IMR-90 (cell line): ENCODE measurements around the gene ZDHHC8. TPM values are rescaled to one million over a fixed set of nuclear protein-coding genes. Genes with fewer than 3 reads are reported as not detected.

Experiments
- ATAC-seq: fragments of 200-7000 bp; cut with Tn5 transposase; 2 replicates; pipeline ENCODE4 v1.9.1; 2020; ENCODE audit warnings: low read depth, mild to moderate bottlenecking, moderate library complexity
- BruUV-seq: library from RNA; stranded (reverse); fragments of 400-500 nt; replicated peaks from 2 replicates; lab custom pipeline; 2021; lab: Mats Ljungman, UMichigan
- CTCF ChIA-PET: fragments of 300-600 bp; formaldehyde crosslinking; extraction: SDS; loops from one replicate; lab custom pipeline; 2021; ENCODE audit warnings: antibody characterized with exemption; lab: Yijun Ruan, JAX
- POLR2A ChIA-PET: fragments of 300-600 bp; sonication (Branson Sonifier 250); formaldehyde crosslinking; loops from one replicate; lab custom pipeline; 2022; ENCODE audit warnings: antibody characterized with exemption; ENCODE audit not compliant: unreplicated experiment; lab: Charles Lee
- DNase-seq: peaks from one replicate; pipeline ENCODE4 v3.0.0; 2013
- H2AFZ ChIP-seq: replicated peaks from 2 replicates; pipeline ENCODE3; 2013; ENCODE audit warnings: low read length, mild to moderate bottlenecking; ENCODE audit not compliant: poor library complexity
- H2AK5ac ChIP-seq: 2 replicates; pipeline ENCODE4 v1.6.1; 2013; ENCODE audit warnings: low read depth, low read length, inconsistent platforms
- H2AK9ac ChIP-seq: replicated peaks from 2 replicates; pipeline ENCODE3; 2013; ENCODE audit warnings: mild to moderate bottlenecking, low read depth, low read length, moderate library complexity; ENCODE audit not compliant: poor library complexity
- H2BK120ac ChIP-seq: 2 replicates; pipeline ENCODE4 v1.6.1; 2013; ENCODE audit warnings: low read depth, low read length, inconsistent platforms
- H2BK15ac ChIP-seq: 3 replicates; pipeline ENCODE4 v1.6.1; 2013; ENCODE audit warnings: low read depth, low read length, inconsistent platforms
- H2BK20ac ChIP-seq: 2 replicates; pipeline ENCODE4 v1.6.1; 2013; ENCODE audit warnings: low read depth, mild to moderate bottlenecking, inconsistent platforms, low read length, moderate library complexity
- H2BK5ac ChIP-seq: 2 replicates; pipeline ENCODE4 v1.6.1; 2013; ENCODE audit warnings: mild to moderate bottlenecking, low read depth, low read length, inconsistent platforms; ENCODE audit not compliant: poor library complexity, severe bottlenecking
- H3K14ac ChIP-seq: replicated peaks from 2 replicates; pipeline ENCODE4 v1.6.1; 2013; ENCODE audit warnings: low read depth, low read length, inconsistent platforms
- H3K18ac ChIP-seq: 2 replicates; pipeline ENCODE4 v1.6.1; 2013; ENCODE audit warnings: low read depth, low read length, control low read depth
- H3K23ac ChIP-seq: 2 replicates; pipeline ENCODE4 v1.6.1; 2013; ENCODE audit warnings: low read depth, low read length, inconsistent platforms
- H3K27ac ChIP-seq: 2 replicates; pipeline ENCODE4 v1.5.1; 2013; ENCODE audit warnings: mild to moderate bottlenecking, control low read depth, low read length; ENCODE audit not compliant: insufficient read depth
- H3K27me3 ChIP-seq: 2 replicates; pipeline ENCODE4 v1.6.1; 2013; ENCODE audit warnings: low read length; ENCODE audit not compliant: control insufficient read depth, insufficient read depth
- H3K36me3 ChIP-seq: 2 replicates; pipeline ENCODE4 v1.6.1; 2013; ENCODE audit warnings: low read length, mixed read lengths; ENCODE audit not compliant: control insufficient read depth, insufficient read depth
- H3K4ac ChIP-seq: 2 replicates; pipeline ENCODE4 v1.6.1; 2013; ENCODE audit warnings: low read depth, low read length, inconsistent platforms
- H3K4me1 ChIP-seq: 2 replicates; pipeline ENCODE4 v1.6.1; 2013; ENCODE audit warnings: low read length, mixed read lengths; ENCODE audit not compliant: control insufficient read depth, insufficient read depth
- H3K4me2 ChIP-seq: 2 replicates; pipeline ENCODE4 v1.6.1; 2013; ENCODE audit warnings: low read depth, mild to moderate bottlenecking, control low read depth, low read length, moderate library complexity
- H3K4me3 ChIP-seq: 2 replicates; pipeline ENCODE4 v1.5.1; 2013; ENCODE audit warnings: low read depth, mild to moderate bottlenecking, control low read depth, low read length, moderate library complexity; ENCODE audit not compliant: insufficient read depth
- H3K56ac ChIP-seq: 2 replicates; pipeline ENCODE4 v1.6.1; 2013; ENCODE audit warnings: low read length, inconsistent platforms; ENCODE audit not compliant: insufficient read depth; ENCODE audit errors: extremely low read depth
- H3K79me1 ChIP-seq, 2 experiments: 2 replicates each; pipeline ENCODE4 v1.6.1; 2013; ENCODE audit warnings: low read length in 2 of 2, inconsistent platforms in 1 of 2, low read depth in 1 of 2
- H3K9ac ChIP-seq: 2 replicates; pipeline ENCODE4 v1.6.1; 2013; ENCODE audit warnings: low read depth, low read length, control low read depth
- H3K9me1 ChIP-seq: 2 replicates; pipeline ENCODE4 v1.6.1; 2013; ENCODE audit warnings: low read length, inconsistent platforms; ENCODE audit not compliant: insufficient read depth
- H3K9me3 ChIP-seq: 2 replicates; pipeline ENCODE4 v1.6.1; 2013; ENCODE audit warnings: low read length; ENCODE audit not compliant: control insufficient read depth, insufficient read depth
- H4K20me1 ChIP-seq: 2 replicates; pipeline ENCODE4 v1.6.1; 2013; ENCODE audit warnings: low read length, inconsistent platforms; ENCODE audit not compliant: insufficient read depth
- H4K5ac ChIP-seq: 2 replicates; pipeline ENCODE4 v1.6.1; 2013; ENCODE audit warnings: mild to moderate bottlenecking, low read depth, low read length, control low read depth
- H4K8ac ChIP-seq, 2 experiments: 2 replicates each; pipeline ENCODE4 v1.6.1; 2013; ENCODE audit warnings: low read depth in 2 of 2, low read length in 2 of 2, control low read depth in 1 of 2, inconsistent platforms in 1 of 2
- H4K91ac ChIP-seq: 2 replicates; pipeline ENCODE4 v1.6.1; 2013; ENCODE audit warnings: low read depth, low read length, inconsistent platforms; ENCODE audit not compliant: insufficient read depth
- CTCF ChIP-seq: conservative IDR thresholded peaks from 2 replicates; pipeline ENCODE4 v1.5.1; 2012; ENCODE audit warnings: mild to moderate bottlenecking, low read depth, low read length, improper control_type of control experiment
- ELK1 ChIP-seq: fragments of 150-350 bp; IDR thresholded peaks from 2 replicates; pipeline ENCODE4 v1.6.1; 2016; ENCODE audit warnings: low read depth, mild to moderate bottlenecking, low read length, moderate library complexity, borderline replicate concordance
- WGBS, 2 experiments: methylation state at CpG; one replicate each; pipeline versions ENCODE4 v1.1.5 to v1.1.7; 2013; ENCODE audit warnings: missing lambda C conversion rate in 2 of 2; ENCODE audit not compliant: insufficient read length in 1 of 2; ENCODE audit errors: extremely low coverage in 2 of 2; 5-methylcytosine and 5-hydroxymethylcytosine counted together
- dilution Hi-C: fragments of 300-500 bp; cut with HindIII; formaldehyde crosslinking; loops from one replicate; pipeline ENCODE4 v1.14.3; 2018; ENCODE audit warnings: low sequenced_read_pairs; ENCODE audit not compliant: unreplicated experiment
- in situ Hi-C: fragments of 300-500 bp; cut with MboI; formaldehyde crosslinking; loops from 3 replicates; pipeline ENCODE4 v1.14.3; 2019; ENCODE audit warnings: low sequenced_read_pairs, inconsistent platforms, mixed read lengths
- intact Hi-C: fragments of 100-400 bp; cut with micrococcal nuclease; formaldehyde crosslinking; loops from 2 replicates; pipeline ENCODE4 v1.10.0; 2022
- polyA plus RNA-seq, 3 experiments: library from polyadenylated mRNA; depleted of rRNA; stranded (reverse); fragments of >200 nt; gene quantifications; 2 replicates each; pipeline ENCODE4 v1.2.3, GENCODE V29; 2012; ENCODE audit warnings: low replicate concordance in 1 of 3
- total RNA-seq: library from RNA; depleted of rRNA; stranded (reverse); fragments of >200 nt; gene quantifications from 2 replicates; pipeline ENCODE4 v1.2.3, GENCODE V29; 2012

Gene ZDHHC8
- total and polyA plus RNA-seq, 2 of the 4 experiments (the other 2 are of a cell fraction): 2.5 to 72.6 TPM

- Histone ChIP-seq H3K4me3 (no peak overlapping the region), H3K9ac (no peak overlapping the region), H2BK20ac (no peak overlapping the region), H2AK9ac (no peak overlapping the region), H3K14ac (no peak overlapping the region), H3K23ac (no peak overlapping the region), H3K18ac (no peak overlapping the region), H2AK5ac (no peak overlapping the region), H4K8ac (no peak overlapping the region), H2AFZ (no peak overlapping the region), H2BK15ac (no peak overlapping the region), H4K5ac (no peak overlapping the region), H3K36me3 (peaks cover 2% of the 10 kb centered on the region; the same call in 1 of the 2 replicates), H4K91ac (no peak overlapping the region), H3K4ac (no peak overlapping the region), H3K56ac (no peak overlapping the region), H3K9me1 (no peaks in the 10 kb centered on the region), H4K20me1 (peaks cover 11% of the 10 kb centered on the region; the same call in 1 of the 2 replicates), H3K9me3 (no peaks in the 10 kb centered on the region), H3K27ac (no peak overlapping the region), H2BK120ac (no peak overlapping the region), H2BK5ac (no peak overlapping the region), H3K79me1 (no peaks in the 10 kb centered on the region), H3K27me3 (no peaks in the 10 kb centered on the region), H3K4me1 (peaks cover 8% of the 10 kb centered on the region), H3K4me2 (no peak overlapping the region)
- ATAC-seq (no peak), DNase-seq (no peak)
- intact Hi-C loops: no loop called here
- 86% methylated on average over 4 of the region's 14 CpGs; no CpG with 5 or more reads in 1 of the 2 experiments for WGBS, 2 experiments
- BruUV-seq: no TSS peak
- dilution Hi-C loops: no loop called here
- ChIA-PET POLR2A (no interaction called here), CTCF (no interaction called here)
- TF ChIP-seq CTCF (no peak), ELK1 (no peak)
- in situ Hi-C loops: loop anchor here (10.0 kb wide), 1 partner anchor 302 kb away; no protein-coding TSS in a partner anchor
Observed at GRCh38 chr22:20152464-20152890, 20.9 kb downstream of the ZDHHC8 start.
